HepG2 (cell line): ENCODE results near the gene IQSEC1. TPM values are rescaled to one million over a fixed set of nuclear protein-coding genes. Genes with fewer than 3 reads are reported as not detected.

Experiments
- ATAC-seq: fragments of 200-7000 bp; cut with Tn5 transposase; 3 replicates; pipeline ENCODE4 v1.9.1; 2020; ENCODE audit warnings: mild to moderate bottlenecking, moderate library complexity
- BruUV-seq: library from RNA; stranded (reverse); fragments of 400-500 nt; replicated peaks from 2 replicates; lab custom pipeline; 2021; lab: Mats Ljungman, UMichigan
- CTCF ChIA-PET: fragments of 300-600 bp; formaldehyde crosslinking; extraction: SDS; loops from one replicate; lab custom pipeline; 2021; ENCODE audit warnings: low total read pairs, inconsistent platforms, low intra/inter-chr PET ratio; lab: Yijun Ruan, JAX
- POLR2A ChIA-PET: fragments of 350-600 bp; sonication (Branson Sonifier 250); formaldehyde crosslinking; loops from one replicate; lab custom pipeline; 2020; ENCODE audit warnings: antibody characterized with exemption, inconsistent platforms; lab: Yijun Ruan, JAX
- DNase-seq: peaks from one replicate; pipeline ENCODE4 v3.0.0-alpha.2; 2015; ENCODE audit warnings: low spot score
- FAIRE-seq: peaks from 3 replicates; lab custom pipeline; 2011; peaks lifted over from hg19 to GRCh38; lab: Jason Lieb, UNC
- H2AFZ ChIP-seq: one replicate; pipeline ENCODE4 v1.6.1; 2011; ENCODE audit warnings: low read length, inconsistent platforms
- H3K27ac ChIP-seq: fragments of 300-600 bp; 3 replicates; pipeline ENCODE4 v1.8.0; 2011; ENCODE audit warnings: mixed run types, mild to moderate bottlenecking, mixed read lengths, low read length, inconsistent platforms; ENCODE audit not compliant: insufficient read depth; ENCODE audit errors: extremely low read length
- H3K27me3 ChIP-seq, 2 experiments: fragments of 200-600 bp in 1 of 2; 2 replicates in 1 of 2; 3 replicates in 1 of 2; pipeline versions ENCODE4 v1.6.0 to v1.8.0; 2011; ENCODE audit warnings: low read length in 2 of 2, mild to moderate bottlenecking in 2 of 2, moderate library complexity in 2 of 2, inconsistent platforms in 1 of 2; ENCODE audit not compliant: insufficient read depth in 2 of 2, control insufficient read depth in 1 of 2
- H3K36me3 ChIP-seq, 2 experiments: fragments of 200-600 bp in 1 of 2; replicated peaks in 1 of 2; 2 replicates in 1 of 2; 3 replicates in 1 of 2; pipeline versions ENCODE4 v1.5.1 to v1.8.0; 2011; ENCODE audit warnings: low read length in 2 of 2, inconsistent platforms in 1 of 2; ENCODE audit not compliant: insufficient read depth in 2 of 2, control insufficient read depth in 1 of 2
- H3K4me1 ChIP-seq: 2 replicates; pipeline ENCODE4 v1.5.1; 2012; ENCODE audit warnings: low read length, inconsistent platforms; ENCODE audit not compliant: insufficient read depth
- H3K4me2 ChIP-seq: 2 replicates; pipeline ENCODE4 v1.6.0; 2011; ENCODE audit warnings: low read depth, low read length, inconsistent platforms
- H3K4me3 ChIP-seq, 3 experiments: fragments of 200-600 bp in 1 of 3; sonication (generic), shearing (Covaris generic) in 1 of 3; replicated peaks in 1 of 3; 2 replicates each; pipeline ENCODE4 v1.5.1; 2011 to 2016; ENCODE audit warnings: low read length in 3 of 3, inconsistent platforms in 2 of 3, low read depth in 2 of 3, mild to moderate bottlenecking in 2 of 3, control low read depth in 1 of 3, mixed read lengths in 1 of 3; ENCODE audit not compliant: insufficient read depth in 1 of 3
- H3K79me2 ChIP-seq: one replicate; pipeline ENCODE4 v1.6.1; 2011; ENCODE audit warnings: low read length, inconsistent platforms; ENCODE audit not compliant: insufficient read depth
- H3K9ac ChIP-seq: 2 replicates; pipeline ENCODE4 v1.6.0; 2011; ENCODE audit warnings: mild to moderate bottlenecking, low read depth, low read length, inconsistent platforms; ENCODE audit not compliant: insufficient read depth
- H3K9me3 ChIP-seq: 2 replicates; pipeline ENCODE4 v1.5.1; 2012; ENCODE audit warnings: mild to moderate bottlenecking, low read length
- H4K20me1 ChIP-seq: 2 replicates; pipeline ENCODE4 v1.6.0; 2011; ENCODE audit warnings: inconsistent platforms, mild to moderate bottlenecking, low read length, moderate library complexity; ENCODE audit not compliant: insufficient read depth
- NFKB2 ChIP-seq: sonication (generic); formaldehyde crosslinking; IDR thresholded peaks from 2 replicates; pipeline ENCODE4 v1.4.0; 2020; ENCODE audit warnings: missing genetic modification reagents, borderline replicate concordance
- SMARCC2 ChIP-seq: fragments of 450-650 bp; IDR thresholded peaks from 2 replicates; pipeline ENCODE4 v1.6.1; 2017; ENCODE audit warnings: antibody characterized with exemption, mild to moderate bottlenecking
- TEAD3 ChIP-seq: optimal IDR thresholded peaks from 2 replicates; pipeline ENCODE3; 2016; ENCODE audit warnings: borderline replicate concordance
- ZNF121 ChIP-seq: sonication (generic); formaldehyde crosslinking; IDR thresholded peaks from 2 replicates; pipeline ENCODE4 v1.5.0; 2020; ENCODE audit warnings: mild to moderate bottlenecking, missing genetic modification reagents
- WGBS: methylation state at CpG from one replicate; pipeline ENCODE4 v1.1.6; 2017; ENCODE audit warnings: low lambda C conversion rate; 5-methylcytosine and 5-hydroxymethylcytosine counted together
- in situ Hi-C: cut with HindIII; loops from 2 replicates; pipeline ENCODE4 v1.10.0; 2017; ENCODE audit warnings: low pct_unique_long_range_greater_than_20kb; ENCODE audit not compliant: extremely low pct_ligation_motif_present
- intact Hi-C: fragments of 100-400 bp; cut with micrococcal nuclease; formaldehyde crosslinking; loops from one replicate; pipeline ENCODE4 v1.10.0; 2022; ENCODE audit not compliant: unreplicated experiment
- polyA plus RNA-seq, 8 experiments: library from polyadenylated mRNA; depleted of rRNA in 3 of 8; stranded (reverse) in 7 of 8; unstranded in 1 of 8; fragments of >200 nt; fragmentation: Illumina TruSeq in 4 of 8; extraction: Trizol in 4 of 8; gene quantifications; 2 replicates each; pipeline versions ENCODE4 v1.2.1 to v1.2.3, GENCODE V29; 2011 to 2016; ENCODE audit warnings: low read depth in 4 of 8, missing spikeins in 1 of 8, mixed read lengths in 1 of 8; ENCODE audit not compliant: insufficient read depth in 1 of 8
- total RNA-seq, 5 experiments: library from RNA; depleted of rRNA; stranded (reverse); fragments of >200 nt; fragmentation: Illumina TruSeq; extraction: Trizol; gene quantifications; 2 replicates each; pipeline ENCODE4 v1.2.3, GENCODE V29; 2016; ENCODE audit warnings: low read depth in 1 of 5
- TF ChIP-seq, protein P1 (sequence below): sonication (generic); formaldehyde crosslinking; IDR thresholded peaks from 2 replicates; pipeline ENCODE4 v1.5.1; 2020; ENCODE audit warnings: mild to moderate bottlenecking, missing genetic modification reagents, moderate library complexity
- TF ChIP-seq, protein P2 (sequence below): sonication (generic); formaldehyde crosslinking; conservative IDR thresholded peaks from 2 replicates; pipeline ENCODE4 v1.8.0; 2022; ENCODE audit warnings: missing genetic modification reagents
- TF ChIP-seq, protein P3 (sequence below): sonication (generic); formaldehyde crosslinking; IDR thresholded peaks from 2 replicates; pipeline ENCODE4 v1.5.0; 2020; ENCODE audit warnings: mild to moderate bottlenecking, missing genetic modification reagents
- TF ChIP-seq, protein P4 (sequence below): sonication (generic); formaldehyde crosslinking; IDR thresholded peaks from 2 replicates; pipeline ENCODE4 v1.4.0; 2020; ENCODE audit warnings: missing genetic modification reagents
- TF ChIP-seq, protein P5 (sequence below): sonication (generic); formaldehyde crosslinking; IDR thresholded peaks from 2 replicates; pipeline ENCODE4 v1.4.0; 2020; ENCODE audit warnings: missing genetic modification reagents

The IQSEC1 gene
- total and polyA plus RNA-seq, 2 of the 13 experiments (the other 11 are each of a cell fraction or from before 2014, with no cell fraction given): 17.4 to 20.2 TPM

DNA sequence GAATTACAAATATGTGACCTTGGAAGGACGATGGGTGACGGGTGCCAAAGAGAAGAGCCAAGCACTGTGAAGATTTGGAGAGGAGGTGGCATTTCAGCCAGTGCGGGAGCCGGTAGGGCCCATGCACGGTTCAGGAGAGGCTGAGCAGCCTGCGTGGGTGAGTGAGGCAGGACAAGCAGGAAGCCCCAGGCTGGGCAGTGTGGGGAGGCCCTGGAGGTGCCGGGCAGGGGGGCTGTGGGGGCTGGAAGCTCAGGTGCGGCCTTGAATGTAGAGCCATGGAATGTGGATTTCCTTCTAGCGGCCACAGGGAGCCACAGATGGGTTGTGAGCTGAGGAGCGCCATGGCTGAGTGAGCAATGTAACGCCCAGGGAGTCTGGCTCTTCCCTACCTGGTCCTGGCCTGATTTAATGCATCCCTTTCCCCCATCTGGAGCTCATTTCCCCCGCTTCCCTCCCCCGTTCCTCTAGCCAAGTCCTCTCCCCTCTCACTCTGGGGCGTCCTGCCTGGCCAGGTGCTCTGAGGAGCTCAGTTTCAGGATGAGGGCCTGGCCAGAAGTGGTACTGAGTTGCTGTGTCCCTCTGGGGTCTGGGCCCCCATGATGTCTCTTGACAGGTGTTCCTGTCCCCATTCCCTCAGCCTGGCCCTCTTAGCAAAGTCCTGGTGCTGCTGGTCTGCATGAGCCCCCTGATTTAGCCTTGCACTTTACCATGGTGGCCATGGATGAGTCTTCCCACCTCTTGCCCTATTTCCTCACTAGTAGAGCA lies 41.8 kb upstream of the IQSEC1 start:
- FAIRE-seq: no peak
- no peak overlapping the region for H3K4me2 ChIP-seq
- BruUV-seq: no TSS peak
- peak; percentile 24 for ATAC-seq
- H3K4me1 ChIP-seq: peaks cover 21% of the 10 kb centered on the region
- no peak overlapping the region for H3K9ac ChIP-seq
- intact Hi-C loops (no loop called here), in situ Hi-C loops (no loop called here)
- POLR2A ChIA-PET: no interaction called here
- TF ChIP-seq, protein P1, sequence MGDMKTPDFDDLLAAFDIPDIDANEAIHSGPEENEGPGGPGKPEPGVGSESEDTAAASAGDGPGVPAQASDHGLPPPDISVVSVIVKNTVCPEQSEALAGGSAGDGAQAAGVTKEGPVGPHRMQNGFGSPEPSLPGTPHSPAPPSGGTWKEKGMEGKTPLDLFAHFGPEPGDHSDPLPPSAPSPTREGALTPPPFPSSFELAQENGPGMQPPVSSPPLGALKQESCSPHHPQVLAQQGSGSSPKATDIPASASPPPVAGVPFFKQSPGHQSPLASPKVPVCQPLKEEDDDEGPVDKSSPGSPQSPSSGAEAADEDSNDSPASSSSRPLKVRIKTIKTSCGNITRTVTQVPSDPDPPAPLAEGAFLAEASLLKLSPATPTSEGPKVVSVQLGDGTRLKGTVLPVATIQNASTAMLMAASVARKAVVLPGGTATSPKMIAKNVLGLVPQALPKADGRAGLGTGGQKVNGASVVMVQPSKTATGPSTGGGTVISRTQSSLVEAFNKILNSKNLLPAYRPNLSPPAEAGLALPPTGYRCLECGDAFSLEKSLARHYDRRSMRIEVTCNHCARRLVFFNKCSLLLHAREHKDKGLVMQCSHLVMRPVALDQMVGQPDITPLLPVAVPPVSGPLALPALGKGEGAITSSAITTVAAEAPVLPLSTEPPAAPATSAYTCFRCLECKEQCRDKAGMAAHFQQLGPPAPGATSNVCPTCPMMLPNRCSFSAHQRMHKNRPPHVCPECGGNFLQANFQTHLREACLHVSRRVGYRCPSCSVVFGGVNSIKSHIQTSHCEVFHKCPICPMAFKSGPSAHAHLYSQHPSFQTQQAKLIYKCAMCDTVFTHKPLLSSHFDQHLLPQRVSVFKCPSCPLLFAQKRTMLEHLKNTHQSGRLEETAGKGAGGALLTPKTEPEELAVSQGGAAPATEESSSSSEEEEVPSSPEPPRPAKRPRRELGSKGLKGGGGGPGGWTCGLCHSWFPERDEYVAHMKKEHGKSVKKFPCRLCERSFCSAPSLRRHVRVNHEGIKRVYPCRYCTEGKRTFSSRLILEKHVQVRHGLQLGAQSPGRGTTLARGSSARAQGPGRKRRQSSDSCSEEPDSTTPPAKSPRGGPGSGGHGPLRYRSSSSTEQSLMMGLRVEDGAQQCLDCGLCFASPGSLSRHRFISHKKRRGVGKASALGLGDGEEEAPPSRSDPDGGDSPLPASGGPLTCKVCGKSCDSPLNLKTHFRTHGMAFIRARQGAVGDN (CRISPR knock-in tag): peak; percentile 10; the same call in 1 of the 2 replicates
- TF ChIP-seq, protein P2, sequence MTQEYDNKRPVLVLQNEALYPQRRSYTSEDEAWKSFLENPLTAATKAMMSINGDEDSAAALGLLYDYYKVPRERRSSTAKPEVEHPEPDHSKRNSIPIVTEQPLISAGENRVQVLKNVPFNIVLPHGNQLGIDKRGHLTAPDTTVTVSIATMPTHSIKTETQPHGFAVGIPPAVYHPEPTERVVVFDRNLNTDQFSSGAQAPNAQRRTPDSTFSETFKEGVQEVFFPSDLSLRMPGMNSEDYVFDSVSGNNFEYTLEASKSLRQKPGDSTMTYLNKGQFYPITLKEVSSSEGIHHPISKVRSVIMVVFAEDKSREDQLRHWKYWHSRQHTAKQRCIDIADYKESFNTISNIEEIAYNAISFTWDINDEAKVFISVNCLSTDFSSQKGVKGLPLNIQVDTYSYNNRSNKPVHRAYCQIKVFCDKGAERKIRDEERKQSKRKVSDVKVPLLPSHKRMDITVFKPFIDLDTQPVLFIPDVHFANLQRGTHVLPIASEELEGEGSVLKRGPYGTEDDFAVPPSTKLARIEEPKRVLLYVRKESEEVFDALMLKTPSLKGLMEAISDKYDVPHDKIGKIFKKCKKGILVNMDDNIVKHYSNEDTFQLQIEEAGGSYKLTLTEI: no peak
- no peak for TF ChIP-seq SMARCC2
- TF ChIP-seq, protein P3, sequence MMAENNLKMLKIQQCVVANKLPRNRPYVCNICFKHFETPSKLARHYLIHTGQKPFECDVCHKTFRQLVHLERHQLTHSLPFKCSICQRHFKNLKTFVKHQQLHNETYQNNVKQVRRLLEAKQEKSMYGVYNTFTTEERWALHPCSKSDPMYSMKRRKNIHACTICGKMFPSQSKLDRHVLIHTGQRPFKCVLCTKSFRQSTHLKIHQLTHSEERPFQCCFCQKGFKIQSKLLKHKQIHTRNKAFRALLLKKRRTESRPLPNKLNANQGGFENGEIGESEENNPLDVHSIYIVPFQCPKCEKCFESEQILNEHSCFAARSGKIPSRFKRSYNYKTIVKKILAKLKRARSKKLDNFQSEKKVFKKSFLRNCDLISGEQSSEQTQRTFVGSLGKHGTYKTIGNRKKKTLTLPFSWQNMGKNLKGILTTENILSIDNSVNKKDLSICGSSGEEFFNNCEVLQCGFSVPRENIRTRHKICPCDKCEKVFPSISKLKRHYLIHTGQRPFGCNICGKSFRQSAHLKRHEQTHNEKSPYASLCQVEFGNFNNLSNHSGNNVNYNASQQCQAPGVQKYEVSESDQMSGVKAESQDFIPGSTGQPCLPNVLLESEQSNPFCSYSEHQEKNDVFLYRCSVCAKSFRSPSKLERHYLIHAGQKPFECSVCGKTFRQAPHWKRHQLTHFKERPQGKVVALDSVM (CRISPR knock-in tag): 0 out of 2 replicates have a peak, but pooled peaks have one; percentile 7
- TF ChIP-seq, protein P4, sequence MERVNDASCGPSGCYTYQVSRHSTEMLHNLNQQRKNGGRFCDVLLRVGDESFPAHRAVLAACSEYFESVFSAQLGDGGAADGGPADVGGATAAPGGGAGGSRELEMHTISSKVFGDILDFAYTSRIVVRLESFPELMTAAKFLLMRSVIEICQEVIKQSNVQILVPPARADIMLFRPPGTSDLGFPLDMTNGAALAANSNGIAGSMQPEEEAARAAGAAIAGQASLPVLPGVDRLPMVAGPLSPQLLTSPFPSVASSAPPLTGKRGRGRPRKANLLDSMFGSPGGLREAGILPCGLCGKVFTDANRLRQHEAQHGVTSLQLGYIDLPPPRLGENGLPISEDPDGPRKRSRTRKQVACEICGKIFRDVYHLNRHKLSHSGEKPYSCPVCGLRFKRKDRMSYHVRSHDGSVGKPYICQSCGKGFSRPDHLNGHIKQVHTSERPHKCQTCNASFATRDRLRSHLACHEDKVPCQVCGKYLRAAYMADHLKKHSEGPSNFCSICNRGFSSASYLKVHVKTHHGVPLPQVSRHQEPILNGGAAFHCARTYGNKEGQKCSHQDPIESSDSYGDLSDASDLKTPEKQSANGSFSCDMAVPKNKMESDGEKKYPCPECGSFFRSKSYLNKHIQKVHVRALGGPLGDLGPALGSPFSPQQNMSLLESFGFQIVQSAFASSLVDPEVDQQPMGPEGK (CRISPR knock-in tag): peak; percentile 53
- TF ChIP-seq TEAD3 (CRISPR knock-in tag): peak; percentile 51
- TF ChIP-seq, protein P5, sequence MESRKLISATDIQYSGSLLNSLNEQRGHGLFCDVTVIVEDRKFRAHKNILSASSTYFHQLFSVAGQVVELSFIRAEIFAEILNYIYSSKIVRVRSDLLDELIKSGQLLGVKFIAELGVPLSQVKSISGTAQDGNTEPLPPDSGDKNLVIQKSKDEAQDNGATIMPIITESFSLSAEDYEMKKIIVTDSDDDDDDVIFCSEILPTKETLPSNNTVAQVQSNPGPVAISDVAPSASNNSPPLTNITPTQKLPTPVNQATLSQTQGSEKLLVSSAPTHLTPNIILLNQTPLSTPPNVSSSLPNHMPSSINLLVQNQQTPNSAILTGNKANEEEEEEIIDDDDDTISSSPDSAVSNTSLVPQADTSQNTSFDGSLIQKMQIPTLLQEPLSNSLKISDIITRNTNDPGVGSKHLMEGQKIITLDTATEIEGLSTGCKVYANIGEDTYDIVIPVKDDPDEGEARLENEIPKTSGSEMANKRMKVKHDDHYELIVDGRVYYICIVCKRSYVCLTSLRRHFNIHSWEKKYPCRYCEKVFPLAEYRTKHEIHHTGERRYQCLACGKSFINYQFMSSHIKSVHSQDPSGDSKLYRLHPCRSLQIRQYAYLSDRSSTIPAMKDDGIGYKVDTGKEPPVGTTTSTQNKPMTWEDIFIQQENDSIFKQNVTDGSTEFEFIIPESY: peak; percentile 94
- TF ChIP-seq ZNF121: 0 out of 2 replicates have a peak, but pooled peaks have one; percentile 27
- TF ChIP-seq NFKB2 (CRISPR knock-in tag): no peak
- no peaks in the 10 kb centered on the region for H3K9me3 ChIP-seq
- no peak overlapping the region for H3K4me3 ChIP-seq
- CTCF ChIA-PET: no interaction called here
- H3K79me2 ChIP-seq: no peaks in the 10 kb centered on the region
- H3K27me3 ChIP-seq: no peaks in the 10 kb centered on the region
- H3K36me3 ChIP-seq: no peaks in the 10 kb centered on the region
- no peak overlapping the region for H2AFZ ChIP-seq
- DNase-seq: no peak
- H3K27ac ChIP-seq: no peak overlapping the region
- WGBS: 74% methylated on average over 11 of the region's 14 CpGs
- H4K20me1 ChIP-seq: peaks cover 22% of the 10 kb centered on the region; the same call in 1 of the 2 replicates
